A172 (cell line): ENCODE data around the gene EXPH5. TPM values are rescaled to one million over a fixed set of nuclear protein-coding genes. Genes with fewer than 3 reads are reported as not detected.
A peak's percentile ranks its signal among the peaks of the same experiment; 100 is the strongest.

Experiments
- DNase-seq: peaks from one replicate; pipeline ENCODE4 v3.0.0-alpha.2; 2015; ENCODE audit warnings: low spot score
- total RNA-seq: library from RNA; depleted of rRNA; stranded (reverse); fragments of >200 nt; shearing (Covaris generic); gene quantifications from 2 replicates; pipeline ENCODE4 v1.2.3, GENCODE V29; 2014; rRNA removed

Gene EXPH5
- total RNA-seq, 1 experiment from 2014 or later, result 2.3 TPM

DNA sequence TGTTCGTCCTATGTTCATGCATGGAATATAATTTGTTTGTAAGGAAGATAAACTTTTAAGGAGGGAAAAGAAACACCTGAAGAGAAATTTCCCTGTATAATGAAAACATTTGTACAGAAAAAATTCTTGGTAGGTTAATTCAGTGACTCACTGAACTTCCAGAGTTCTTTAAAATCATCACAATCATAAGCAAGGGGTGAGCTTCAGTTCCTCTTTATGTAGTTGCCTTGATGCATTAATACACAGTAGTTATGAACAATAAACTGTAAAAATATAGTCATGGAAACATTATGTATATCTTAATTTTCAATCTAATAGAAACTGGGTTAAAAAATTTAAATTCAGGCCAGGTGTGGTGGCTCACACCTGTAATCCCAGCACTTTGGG, 125.1 kb downstream of the EXPH5 start:
- no peak for DNase-seq

- peak; percentile 94 for DNase-seq
Observed at GRCh38 chr11:108467091-108467823, 126.3 kb downstream of the EXPH5 start, which contains the start of gene C11orf65. C11orf65 (minus strand) TSS chr11:108467529; CDS start chr11:108461559, 5,970 bp downstream.

- no peak for DNase-seq
Observed at GRCh38 chr11:108466405-108466804, 127.2 kb downstream of the EXPH5 start.

Other genes with a start within 250 kb of the EXPH5 start
- gene C11orf65, start 126.2 kb downstream of the EXPH5 start, total RNA-seq, result 0.28 and 0.53 TPM in 2 replicates
- 43.1 and 46.0 TPM in 2 replicates for gene POGLUT3, start 95.4 kb downstream of the EXPH5 start, total RNA-seq
- gene DDX10, start 71.3 kb upstream of the EXPH5 start, total RNA-seq, result 19.7 and 28.0 TPM in 2 replicates